ENCODE measurements around the gene LMCD1. TPM values are rescaled to one million over a fixed set of nuclear protein-coding genes. Genes with fewer than 3 reads are reported as not detected.

LMCD1 gene
- total RNA-seq, 2 experiments from 2014 or later: 2.1 to 2.2 TPM

- Mint-ChIP-seq H3K27me3 (no peaks in the 10 kb centered on the region), H3K4me3 (no peak overlapping the region), H3K27ac (no peak overlapping the region), H3K36me3 (ENCODE audit: low read depth) (no peaks in the 10 kb centered on the region), H3K4me1 (ENCODE audit: low read depth) (no peaks in the 10 kb centered on the region), H3K9me3 (no peaks in the 10 kb centered on the region)
- intact Hi-C loops (cut with micrococcal nuclease): no loop called here
- DNase-seq (no peak), ATAC-seq (no peak)
- POLR2A ChIA-PET: no interaction called here
- CTCF ChIA-PET: no interaction called here
- TF ChIP-seq, protein P1, sequence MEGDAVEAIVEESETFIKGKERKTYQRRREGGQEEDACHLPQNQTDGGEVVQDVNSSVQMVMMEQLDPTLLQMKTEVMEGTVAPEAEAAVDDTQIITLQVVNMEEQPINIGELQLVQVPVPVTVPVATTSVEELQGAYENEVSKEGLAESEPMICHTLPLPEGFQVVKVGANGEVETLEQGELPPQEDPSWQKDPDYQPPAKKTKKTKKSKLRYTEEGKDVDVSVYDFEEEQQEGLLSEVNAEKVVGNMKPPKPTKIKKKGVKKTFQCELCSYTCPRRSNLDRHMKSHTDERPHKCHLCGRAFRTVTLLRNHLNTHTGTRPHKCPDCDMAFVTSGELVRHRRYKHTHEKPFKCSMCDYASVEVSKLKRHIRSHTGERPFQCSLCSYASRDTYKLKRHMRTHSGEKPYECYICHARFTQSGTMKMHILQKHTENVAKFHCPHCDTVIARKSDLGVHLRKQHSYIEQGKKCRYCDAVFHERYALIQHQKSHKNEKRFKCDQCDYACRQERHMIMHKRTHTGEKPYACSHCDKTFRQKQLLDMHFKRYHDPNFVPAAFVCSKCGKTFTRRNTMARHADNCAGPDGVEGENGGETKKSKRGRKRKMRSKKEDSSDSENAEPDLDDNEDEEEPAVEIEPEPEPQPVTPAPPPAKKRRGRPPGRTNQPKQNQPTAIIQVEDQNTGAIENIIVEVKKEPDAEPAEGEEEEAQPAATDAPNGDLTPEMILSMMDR (IDR thresholded peaks at IDR 0.05): no peak
These were observed 19.4 kb upstream of the LMCD1 start for GRCh38 chr3:8482263-8482662.

DNA sequence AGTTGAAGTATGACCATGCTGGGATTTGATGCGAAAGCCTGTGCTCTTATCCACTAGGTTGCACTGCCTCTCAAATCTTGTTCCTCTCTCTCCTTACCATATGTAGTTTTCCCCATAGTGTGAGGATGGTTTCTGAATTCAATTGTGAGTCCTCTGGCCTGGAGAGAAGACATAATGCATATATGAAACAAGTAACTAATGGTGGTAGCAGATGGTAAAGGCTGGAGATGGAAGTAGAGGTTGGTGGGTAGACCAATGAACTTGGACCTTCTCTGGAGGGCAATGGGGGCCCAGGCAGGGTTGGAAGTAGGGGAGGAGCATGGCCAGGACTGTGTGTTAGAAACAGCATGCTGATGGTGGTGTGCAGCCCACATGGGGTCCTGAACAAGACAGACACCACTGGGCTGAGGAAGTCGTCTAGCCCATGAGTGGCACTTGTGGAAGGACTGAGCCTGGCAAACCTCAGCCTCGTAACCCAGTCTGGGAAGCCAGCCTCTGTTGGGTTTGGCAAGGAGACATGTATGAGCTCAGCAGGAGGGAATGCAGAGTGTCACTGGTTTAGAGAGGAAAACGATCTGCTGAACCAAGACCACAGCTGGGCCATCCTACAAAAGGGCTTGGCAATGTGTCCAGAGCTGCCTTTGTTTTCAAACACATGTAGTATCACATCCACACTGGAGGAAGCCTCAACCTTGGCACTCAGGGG is 18.5 kb upstream of the LMCD1 start:
- ChIA-PET CTCF (interaction anchor here (1.3 kb wide), 1 partner anchor 14 kb away, joined by 4 read pairs; no protein-coding TSS in a partner anchor), POLR2A (no interaction called here)
- intact Hi-C loops (cut with micrococcal nuclease): no loop called here
- H3K4me1 Mint-ChIP-seq (ENCODE audit: low read depth): no peaks in the 10 kb centered on the region
- H3K4me3 Mint-ChIP-seq: no peak overlapping the region
- no peak for ATAC-seq
- no peaks in the 10 kb centered on the region for H3K9me3 Mint-ChIP-seq
- H3K27ac Mint-ChIP-seq: no peak overlapping the region
- H3K27me3 Mint-ChIP-seq: no peaks in the 10 kb centered on the region
- no peak for DNase-seq
- H3K36me3 Mint-ChIP-seq (ENCODE audit: low read depth): no peaks in the 10 kb centered on the region
- TF ChIP-seq, protein P1 (IDR thresholded peaks at IDR 0.05): no peak

DNA sequence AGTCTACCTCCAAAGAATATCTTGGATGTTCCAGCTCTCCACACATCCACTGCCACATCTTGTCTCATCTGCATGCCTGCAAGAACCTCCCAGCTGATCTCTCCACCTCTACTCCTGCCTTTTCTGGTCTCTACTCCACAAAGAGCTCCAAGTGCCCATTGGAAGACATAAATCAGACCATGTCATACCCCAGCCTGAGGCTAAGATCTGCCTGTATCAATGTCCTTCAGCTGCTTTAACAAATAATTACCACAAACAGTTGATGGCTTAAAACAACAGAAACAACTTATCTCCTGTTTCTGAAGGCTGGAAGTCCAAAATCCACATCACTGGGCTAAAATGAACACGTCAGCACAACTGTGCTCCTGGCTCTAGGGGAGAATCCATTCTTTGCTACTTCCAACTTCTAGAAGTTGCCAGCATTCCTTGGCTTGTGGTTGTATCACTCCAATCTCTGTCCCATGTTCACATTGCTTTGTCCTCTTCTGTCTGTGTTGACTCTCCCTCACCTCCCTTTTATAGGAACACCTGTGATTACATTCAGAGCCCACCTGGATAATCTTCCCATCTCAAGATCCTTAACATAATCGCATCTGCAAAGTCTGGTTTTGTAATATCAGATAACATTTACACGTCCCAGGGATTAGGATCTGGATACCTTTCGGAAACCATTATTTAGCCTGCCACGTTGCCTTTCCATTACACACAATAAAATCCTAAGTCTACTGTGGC is 17.0 kb upstream of the LMCD1 start:
- no peaks in the 10 kb centered on the region for H3K27me3 Mint-ChIP-seq
- no peaks in the 10 kb centered on the region for H3K36me3 Mint-ChIP-seq (ENCODE audit: low read depth)
- H3K27ac Mint-ChIP-seq: no peak overlapping the region
- intact Hi-C loops (cut with micrococcal nuclease): no loop called here
- H3K9me3 Mint-ChIP-seq: no peaks in the 10 kb centered on the region
- ATAC-seq: no peak
- ChIA-PET POLR2A (no interaction called here), CTCF (no interaction called here)
- DNase-seq: no peak
- H3K4me3 Mint-ChIP-seq: no peak overlapping the region
- TF ChIP-seq, protein P1 (IDR thresholded peaks at IDR 0.05): no peak
- no peaks in the 10 kb centered on the region for H3K4me1 Mint-ChIP-seq (ENCODE audit: low read depth)

GRCh38 chr3:8485141-8485870 is 16.3 kb upstream of the LMCD1 start:
- TF ChIP-seq, protein P1 (IDR thresholded peaks at IDR 0.05): no peak
- no peak for ATAC-seq
- no peaks in the 10 kb centered on the region for H3K9me3 Mint-ChIP-seq
- H3K36me3 Mint-ChIP-seq (ENCODE audit: low read depth): no peaks in the 10 kb centered on the region
- no peak overlapping the region for H3K27ac Mint-ChIP-seq
- intact Hi-C loops (cut with micrococcal nuclease): no loop called here
- CTCF ChIA-PET: no interaction called here
- H3K4me1 Mint-ChIP-seq (ENCODE audit: low read depth): no peaks in the 10 kb centered on the region
- H3K27me3 Mint-ChIP-seq: no peaks in the 10 kb centered on the region
- POLR2A ChIA-PET: no interaction called here
- DNase-seq: no peak
- no peak overlapping the region for H3K4me3 Mint-ChIP-seq

DNA sequence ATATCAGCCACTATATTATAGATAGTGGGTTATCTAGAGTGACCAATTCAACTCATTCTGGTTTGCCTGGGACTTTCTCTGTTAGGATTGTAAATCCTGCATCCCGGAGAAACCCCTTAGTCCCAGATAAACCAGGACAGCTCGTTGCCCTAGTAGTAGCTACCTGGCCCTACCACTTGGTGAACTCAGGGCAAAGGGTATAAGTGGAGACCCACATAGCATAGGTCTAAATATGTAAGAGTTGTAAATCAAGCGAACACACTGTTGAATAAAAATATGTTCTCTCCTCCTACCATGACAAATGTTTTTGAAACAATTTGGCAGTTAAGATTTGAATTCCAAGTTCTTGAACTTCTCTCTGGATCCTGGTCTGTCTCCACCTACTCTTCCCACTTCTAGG is 15.7 kb upstream of the LMCD1 start:
- CTCF ChIA-PET: no interaction called here
- TF ChIP-seq, protein P1 (IDR thresholded peaks at IDR 0.05): no peak
- Mint-ChIP-seq H3K4me1 (ENCODE audit: low read depth) (no peaks in the 10 kb centered on the region), H3K9me3 (no peaks in the 10 kb centered on the region), H3K36me3 (ENCODE audit: low read depth) (no peaks in the 10 kb centered on the region), H3K27me3 (no peaks in the 10 kb centered on the region), H3K27ac (no peak overlapping the region), H3K4me3 (no peak overlapping the region)
- ATAC-seq (no peak), DNase-seq (no peak)
- POLR2A ChIA-PET: no interaction called here
- intact Hi-C loops (cut with micrococcal nuclease): no loop called here
